K562 (cell line): ENCODE measurements around the gene CCDC97. TPM values are rescaled to one million over a fixed set of nuclear protein-coding genes. Genes with fewer than 3 reads are reported as not detected.

ENCODE experiments used
- ARHGAP35 ChIP-seq: fragments of 450-650 bp; IDR thresholded peaks from 2 replicates; pipeline ENCODE4 v1.6.1; 2018; ENCODE audit not compliant: partially characterized antibody
- ATF1 ChIP-seq, 2 experiments: fragments of 450-650 bp in 1 of 2; IDR thresholded peaks; 2 replicates each; pipeline ENCODE4 v1.6.1; 2016; ENCODE audit warnings: missing compliant biosample characterization in 1 of 2, missing genetic modification characterization in 1 of 2
- CAMTA2 ChIP-seq: fragments of 250-450 bp; sonication (Bioruptor Pico); conservative IDR thresholded peaks from 2 replicates; pipeline ENCODE4 v1.5.1; 2022
- CBX1 ChIP-seq: sonication (generic); IDR thresholded peaks from 2 replicates; pipeline ENCODE4 v1.6.1; 2016; ENCODE audit warnings: antibody characterized with exemption, low read depth, mild to moderate bottlenecking
- CCNT2 ChIP-seq: IDR thresholded peaks from 2 replicates; pipeline ENCODE4 v1.6.1; 2011; ENCODE audit warnings: borderline replicate concordance, low read depth, mild to moderate bottlenecking, moderate library complexity, mixed read lengths, low read length; ENCODE audit not compliant: insufficient read length; ENCODE audit errors: extremely low read depth
- CEBPG ChIP-seq, 3 experiments: fragments of 200-800 bp in 1 of 3; sonication (Bioruptor generic) in 1 of 3; sonication (generic) in 1 of 3; formaldehyde crosslinking in 1 of 3; IDR thresholded peaks in 2 of 3; conservative IDR thresholded peaks in 1 of 3; 2 replicates each; pipeline versions ENCODE4 v1.6.1 to v1.8.0; 2016 to 2022; ENCODE audit warnings: missing compliant biosample characterization in 2 of 3, missing genetic modification characterization in 2 of 3, mild to moderate bottlenecking in 1 of 3, missing genetic modification reagents in 1 of 3
- CHCHD3 ChIP-seq: fragments of 250-450 bp; sonication (Bioruptor Pico); IDR thresholded peaks from 2 replicates; pipeline ENCODE4 v2.1.2; 2022; ENCODE audit warnings: mild to moderate bottlenecking
- CREB1 ChIP-seq, 2 experiments: sonication (generic) in 1 of 2; formaldehyde crosslinking in 1 of 2; IDR thresholded peaks; 2 replicates each; pipeline versions ENCODE4 v1.6.1 to v1.8.0; 2012 to 2022; ENCODE audit warnings: inconsistent platforms in 1 of 2, mild to moderate bottlenecking in 1 of 2, missing genetic modification reagents in 1 of 2, moderate library complexity in 1 of 2
- CTCFL ChIP-seq: IDR thresholded peaks from 2 replicates; pipeline ENCODE4 v1.6.1; 2011; ENCODE audit warnings: borderline replicate concordance, low read depth, mild to moderate bottlenecking, moderate library complexity, low read length; ENCODE audit not compliant: insufficient read depth, poor library complexity, severe bottlenecking
- DPF2 ChIP-seq: fragments of 450-650 bp; IDR thresholded peaks from 2 replicates; pipeline ENCODE4 v1.6.1; 2016
- EP300 ChIP-seq: IDR thresholded peaks from 2 replicates; pipeline ENCODE4 v1.6.1; 2012; ENCODE audit warnings: low read length, improper control_type of control experiment
- EP400 ChIP-seq: fragments of 450-650 bp; IDR thresholded peaks from 2 replicates; pipeline ENCODE4 v1.6.1; 2017; ENCODE audit warnings: antibody characterized with exemption, mild to moderate bottlenecking, moderate library complexity
- ERF ChIP-seq: fragments of 450-650 bp; formaldehyde crosslinking; IDR thresholded peaks from 2 replicates; pipeline ENCODE4 v1.4.0; 2020; ENCODE audit warnings: mild to moderate bottlenecking, mixed read lengths
- FOXK1 ChIP-seq: sonication (generic); formaldehyde crosslinking; IDR thresholded peaks from 2 replicates; pipeline ENCODE4 v1.8.0; 2022; ENCODE audit warnings: missing genetic modification reagents, mild to moderate bottlenecking, borderline replicate concordance
- IFI16 ChIP-seq: fragments of 250-450 bp; sonication (Bioruptor Pico); IDR thresholded peaks from 2 replicates; pipeline ENCODE4 v2.1.2; 2022; ENCODE audit warnings: mild to moderate bottlenecking, inconsistent platforms
- KAT8 ChIP-seq: fragments of 450-650 bp; IDR thresholded peaks from 2 replicates; pipeline ENCODE4 v1.6.1; 2016; ENCODE audit warnings: low read depth, mild to moderate bottlenecking
- KHSRP ChIP-seq: fragments of 450-650 bp; IDR thresholded peaks from 2 replicates; pipeline ENCODE4 v1.6.1; 2017
- KLF1 ChIP-seq: fragments of 450-650 bp; IDR thresholded peaks from 2 replicates; pipeline ENCODE4 v1.6.1; 2016; ENCODE audit warnings: missing genetic modification characterization, missing compliant biosample characterization
- KLF13 ChIP-seq: fragments of 450-650 bp; IDR thresholded peaks from 2 replicates; pipeline ENCODE4 v1.6.1; 2016; ENCODE audit warnings: missing genetic modification characterization, low read depth, mild to moderate bottlenecking, missing compliant biosample characterization, moderate library complexity, borderline replicate concordance
- MAFF ChIP-seq: IDR thresholded peaks from 2 replicates; pipeline ENCODE4 v1.6.1; 2012; ENCODE audit warnings: low read length, improper control_type of control experiment
- MTA3 ChIP-seq: fragments of 450-650 bp; formaldehyde crosslinking; IDR thresholded peaks from 2 replicates; pipeline ENCODE4 v1.6.1; 2017; ENCODE audit warnings: mild to moderate bottlenecking, borderline replicate concordance
- SMARCC2 ChIP-seq: fragments of 450-650 bp; IDR thresholded peaks from 2 replicates; pipeline ENCODE4 v1.6.1; 2017; ENCODE audit warnings: antibody characterized with exemption, moderate library complexity, mild to moderate bottlenecking, low read depth
- TAF9B ChIP-seq: fragments of 450-650 bp; IDR thresholded peaks from 2 replicates; pipeline ENCODE4 v1.6.1; 2018; ENCODE audit warnings: mild to moderate bottlenecking; ENCODE audit not compliant: partially characterized antibody
- TCF7 ChIP-seq: sonication (generic); IDR thresholded peaks from 2 replicates; pipeline ENCODE4 v1.6.1; 2016; ENCODE audit warnings: antibody characterized with exemption, borderline replicate concordance
- TEAD1 ChIP-seq, 2 experiments: fragments of 450-650 bp in 1 of 2; sonication (generic) in 1 of 2; formaldehyde crosslinking; IDR thresholded peaks; 2 replicates each; pipeline versions ENCODE4 v1.4.0 to v1.8.0; 2020 to 2022; ENCODE audit warnings: mild to moderate bottlenecking in 2 of 2, missing genetic modification reagents in 1 of 2
- ZBTB7A ChIP-seq: IDR thresholded peaks from 2 replicates; pipeline ENCODE4 v1.6.1; 2011; ENCODE audit warnings: low read depth, mild to moderate bottlenecking, low read length, moderate library complexity, borderline replicate concordance; ENCODE audit not compliant: control insufficient read depth
- ZNF354B ChIP-seq: fragments of 250-450 bp; sonication (Bioruptor Pico); IDR thresholded peaks from 2 replicates; pipeline ENCODE4 v1.4.0; 2020
- polyA plus RNA-seq, 8 experiments: library from polyadenylated mRNA; depleted of rRNA in 4 of 8; stranded (reverse) in 5 of 8; unstranded in 3 of 8; fragments of >200 nt; fragmentation: Nextera tagmentation in 2 of 8; fragmentation: Illumina TruSeq in 1 of 8; extraction: Ambion mirVana in 2 of 8; extraction: Trizol in 1 of 8; gene quantifications; 2 replicates each; pipeline versions ENCODE4 v1.2.1 to v1.2.3, GENCODE V29; 2011 to 2014; ENCODE audit warnings: inconsistent platforms in 1 of 8, missing spikeins in 1 of 8
- total RNA-seq, 7 experiments: library from RNA; depleted of rRNA in 6 of 7; stranded (reverse); fragments of >200 nt in 6 of 7; fragmentation: Illumina TruSeq in 2 of 7; extraction: Trizol in 2 of 7; gene quantifications; 2 replicates each; pipeline versions ENCODE4 v1.2.1 to v1.2.3, GENCODE V29; 2011 to 2021; ENCODE audit warnings: low replicate concordance in 1 of 7

The CCDC97 gene
- total and polyA plus RNA-seq, 9 of the 15 experiments (the other 6 are each of a cell fraction or from before 2014, with no cell fraction given), result 0.60 to 16.5 (median 7.0) TPM

GRCh38 chr19:41310033-41310831, at the start of gene CCDC97 (continued):
- TF ChIP-seq FOXK1 (CRISPR knock-in tag) (no peak), CTCFL (no peak), CEBPG (CRISPR knock-in tag; IDR thresholded peaks at IDR 0.05) (peak; percentile 21; the same call in 1 of the 2 replicates), CEBPG (tag; conservative IDR thresholded peaks at IDR 0.05 in 1 of 2, IDR thresholded peaks at IDR 0.05 in 1 of 2) (peak in 1 of 2 experiments; percentile 44; a peak in 2 of 4 replicates), CCNT2 (peak; percentile 87), ATF1 (CRISPR knock-in tag; IDR thresholded peaks at IDR 0.05) (no peak), ATF1 (tag; IDR thresholded peaks at IDR 0.05) (peak; percentile 85), ERF (CRISPR knock-in tag) (peak; percentile 88; the same call in 1 of the 2 replicates), DPF2 (peak; percentile 64), KAT8 (0 out of 2 replicates have a peak, but pooled peaks have one; percentile 61), IFI16 (CRISPR knock-in tag) (no peak), ARHGAP35 (peak; percentile 79), SMARCC2 (0 out of 2 replicates have a peak, but pooled peaks have one; percentile 44), EP400 (peak; percentile 98), CAMTA2 (CRISPR knock-in tag) (0 out of 2 replicates have a peak, but pooled peaks have one; percentile 72), TAF9B (peak; percentile 87), TEAD1 (CRISPR knock-in tag; IDR thresholded peaks at IDR 0.05) (peak; percentile 23 to 89; a peak in 2 of 4 replicates), EP300 (peak; percentile 55), CHCHD3 (CRISPR knock-in tag) (peak; percentile 24; the same call in 1 of the 2 replicates), KLF13 (tag) (peak; percentile 94), KLF1 (tag) (peak; percentile 91), ZBTB7A (peak; percentile 76), KHSRP (no peak), MAFF (no peak), TCF7 (peak; percentile 36; the same call in 1 of the 2 replicates), CREB1 (IDR thresholded peaks at IDR 0.05) (no peak; the same call in 1 of the 2 replicates), CREB1 (CRISPR knock-in tag; IDR thresholded peaks at IDR 0.05) (peak; percentile 68), MTA3 (peak; percentile 95; the same call in 1 of the 2 replicates), ZNF354B (CRISPR knock-in tag) (no peak), CBX1 (peak; percentile 72; the same call in 1 of the 2 replicates)
